Liver (tissue), 3 donors: Measurements from ENCODE around the gene RGS3.

Experiments used
- GABPA ChIP-seq, 2 donors: IDR thresholded peaks in 1 of 2; conservative IDR thresholded peaks in 1 of 2; 2 replicates each; pipeline ENCODE4 v1.6.1; 2016; ENCODE audit warnings: antibody characterized with exemption in 2 of 2, mild to moderate bottlenecking in 1 of 2, moderate library complexity in 1 of 2
- MAX ChIP-seq: IDR thresholded peaks from 2 replicates; pipeline ENCODE4 v1.6.1; 2016; ENCODE audit warnings: antibody characterized with exemption
- YY1 ChIP-seq: IDR thresholded peaks from 2 replicates; pipeline ENCODE4 v1.6.1; 2016; ENCODE audit warnings: antibody characterized with exemption, mild to moderate bottlenecking
- TF ChIP-seq, protein P1 (sequence below): fragments of 150-350 bp; IDR thresholded peaks from 2 replicates; pipeline ENCODE4 v1.5.1; 2017; ENCODE audit warnings: improper control_type of control experiment, low read depth, low read length; ENCODE audit not compliant: missing input control
- TF ChIP-seq, protein P2 (sequence below): IDR thresholded peaks from 2 replicates; pipeline ENCODE4 v1.6.1; 2016; ENCODE audit warnings: antibody characterized with exemption, mild to moderate bottlenecking
- donor health status: healthy.
- donor health status: healthy.

- TF ChIP-seq GABPA (IDR thresholded peaks at IDR 0.05 in 1 of 2, conservative IDR thresholded peaks at IDR 0.05 in 1 of 2) (no peak), YY1 (no peak), MAX (no peak)
- TF ChIP-seq, protein P1, sequence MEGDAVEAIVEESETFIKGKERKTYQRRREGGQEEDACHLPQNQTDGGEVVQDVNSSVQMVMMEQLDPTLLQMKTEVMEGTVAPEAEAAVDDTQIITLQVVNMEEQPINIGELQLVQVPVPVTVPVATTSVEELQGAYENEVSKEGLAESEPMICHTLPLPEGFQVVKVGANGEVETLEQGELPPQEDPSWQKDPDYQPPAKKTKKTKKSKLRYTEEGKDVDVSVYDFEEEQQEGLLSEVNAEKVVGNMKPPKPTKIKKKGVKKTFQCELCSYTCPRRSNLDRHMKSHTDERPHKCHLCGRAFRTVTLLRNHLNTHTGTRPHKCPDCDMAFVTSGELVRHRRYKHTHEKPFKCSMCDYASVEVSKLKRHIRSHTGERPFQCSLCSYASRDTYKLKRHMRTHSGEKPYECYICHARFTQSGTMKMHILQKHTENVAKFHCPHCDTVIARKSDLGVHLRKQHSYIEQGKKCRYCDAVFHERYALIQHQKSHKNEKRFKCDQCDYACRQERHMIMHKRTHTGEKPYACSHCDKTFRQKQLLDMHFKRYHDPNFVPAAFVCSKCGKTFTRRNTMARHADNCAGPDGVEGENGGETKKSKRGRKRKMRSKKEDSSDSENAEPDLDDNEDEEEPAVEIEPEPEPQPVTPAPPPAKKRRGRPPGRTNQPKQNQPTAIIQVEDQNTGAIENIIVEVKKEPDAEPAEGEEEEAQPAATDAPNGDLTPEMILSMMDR: no peak
- TF ChIP-seq, protein P2, sequence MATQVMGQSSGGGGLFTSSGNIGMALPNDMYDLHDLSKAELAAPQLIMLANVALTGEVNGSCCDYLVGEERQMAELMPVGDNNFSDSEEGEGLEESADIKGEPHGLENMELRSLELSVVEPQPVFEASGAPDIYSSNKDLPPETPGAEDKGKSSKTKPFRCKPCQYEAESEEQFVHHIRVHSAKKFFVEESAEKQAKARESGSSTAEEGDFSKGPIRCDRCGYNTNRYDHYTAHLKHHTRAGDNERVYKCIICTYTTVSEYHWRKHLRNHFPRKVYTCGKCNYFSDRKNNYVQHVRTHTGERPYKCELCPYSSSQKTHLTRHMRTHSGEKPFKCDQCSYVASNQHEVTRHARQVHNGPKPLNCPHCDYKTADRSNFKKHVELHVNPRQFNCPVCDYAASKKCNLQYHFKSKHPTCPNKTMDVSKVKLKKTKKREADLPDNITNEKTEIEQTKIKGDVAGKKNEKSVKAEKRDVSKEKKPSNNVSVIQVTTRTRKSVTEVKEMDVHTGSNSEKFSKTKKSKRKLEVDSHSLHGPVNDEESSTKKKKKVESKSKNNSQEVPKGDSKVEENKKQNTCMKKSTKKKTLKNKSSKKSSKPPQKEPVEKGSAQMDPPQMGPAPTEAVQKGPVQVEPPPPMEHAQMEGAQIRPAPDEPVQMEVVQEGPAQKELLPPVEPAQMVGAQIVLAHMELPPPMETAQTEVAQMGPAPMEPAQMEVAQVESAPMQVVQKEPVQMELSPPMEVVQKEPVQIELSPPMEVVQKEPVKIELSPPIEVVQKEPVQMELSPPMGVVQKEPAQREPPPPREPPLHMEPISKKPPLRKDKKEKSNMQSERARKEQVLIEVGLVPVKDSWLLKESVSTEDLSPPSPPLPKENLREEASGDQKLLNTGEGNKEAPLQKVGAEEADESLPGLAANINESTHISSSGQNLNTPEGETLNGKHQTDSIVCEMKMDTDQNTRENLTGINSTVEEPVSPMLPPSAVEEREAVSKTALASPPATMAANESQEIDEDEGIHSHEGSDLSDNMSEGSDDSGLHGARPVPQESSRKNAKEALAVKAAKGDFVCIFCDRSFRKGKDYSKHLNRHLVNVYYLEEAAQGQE: no peak
Measured at GRCh38 chr9:113579283-113580040, 115.9 kb downstream of the RGS3 start.
